A549 treated with GW870086 at 1 μM for 4 hours (cell line): Measurements from ENCODE around the gene PDE11A. TPM values are rescaled to one million over a fixed set of nuclear protein-coding genes. Genes with fewer than 3 reads are reported as not detected.

Experiments
- total RNA-seq: library from RNA; stranded (reverse); fragments of 200-300 nt; extraction: Qiagen RNA extraction; gene quantifications from 5 replicates; pipeline ENCODE4 v1.2.3, GENCODE V29; 2022; ENCODE audit warnings: low read depth

PDE11A gene
- 0.27 to 0.67 TPM (median 0.49 TPM) in 5 replicates for total RNA-seq

DNA sequence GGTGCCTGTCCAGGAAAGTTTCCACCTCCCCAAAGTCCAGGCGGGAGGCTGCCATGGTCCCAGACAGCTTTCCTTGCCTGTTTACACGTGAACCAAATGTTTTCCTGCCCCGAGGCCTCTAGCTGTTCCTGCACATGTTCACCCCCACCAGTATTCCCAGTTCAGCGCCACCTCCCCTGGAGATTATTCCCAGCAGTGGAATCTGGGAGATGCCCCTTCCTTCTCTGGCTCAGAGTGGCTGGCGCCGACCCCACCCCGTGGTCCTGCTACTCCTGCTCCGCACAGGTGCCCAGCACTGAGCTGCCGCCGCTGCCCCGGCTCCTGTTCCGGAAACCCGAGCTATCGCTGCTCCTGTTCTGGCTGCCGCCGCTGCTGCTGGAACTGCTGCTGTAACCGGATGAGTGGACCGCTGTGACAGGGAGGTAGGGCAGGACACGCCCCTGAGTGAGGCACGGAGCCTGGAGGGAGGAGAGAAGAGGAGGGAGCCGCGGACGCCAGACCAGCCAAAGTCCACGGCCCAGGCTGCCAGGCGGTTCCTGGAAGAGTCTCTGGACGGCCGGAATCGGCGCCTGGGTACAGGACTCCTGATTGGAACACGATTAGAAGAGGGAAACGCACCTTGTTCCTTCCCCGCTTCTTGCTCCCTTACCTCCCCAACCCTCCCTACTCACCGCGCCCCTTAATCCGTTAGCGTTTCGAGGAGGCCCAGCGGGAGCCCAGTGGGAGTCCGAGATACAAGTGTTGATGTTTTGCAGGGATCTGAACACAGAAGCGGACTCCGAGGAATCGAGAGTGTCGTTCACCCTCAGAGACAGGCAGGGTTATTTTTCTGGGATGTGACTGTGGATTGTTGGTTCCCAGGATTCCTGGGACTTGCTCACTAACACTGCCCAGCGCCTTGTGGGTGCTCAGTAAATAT lies at the start of gene PDE11A:
PDE11A (minus strand) TSS at position 395 of the 919 bp plus-strand sequence; CDS start at position 55, 340 bp downstream.

GRCh38 chr2:178112202-178113152 lies 39.9 kb upstream of the PDE11A start, which contains the start of gene RBM45:
Gene RBM45 (plus strand): TSS chr2:178112437. CDS start chr2:178112547, 110 bp downstream.

Other genes starting within 250 kb of the PDE11A start
- 10.6 to 14.7 TPM (median 12.1 TPM) in 5 replicates for gene RBM45, start 39.7 kb upstream of the PDE11A start, total RNA-seq
- gene OSBPL6, start 121.7 kb upstream of the PDE11A start, total RNA-seq = 5.1 to 9.2 TPM (median 7.5 TPM) in 5 replicates